K562 (cell line): ENCODE measurements around the gene CD48. TPM values are rescaled to one million over a fixed set of nuclear protein-coding genes. Genes with fewer than 3 reads are reported as not detected.

Experiments used
- ATAC-seq: fragments of 200-7000 bp; cut with Tn5 transposase; 3 replicates; pipeline ENCODE4 v1.9.1; 2020; ENCODE audit warnings: moderate library complexity
- BruUV-seq: library from RNA; stranded (reverse); fragments of 400-500 nt; replicated peaks from 2 replicates; lab custom pipeline; 2021; lab: Mats Ljungman, UMichigan
- CTCF ChIA-PET: fragments of 300-600 bp; formaldehyde crosslinking; extraction: SDS; loops from one replicate; lab custom pipeline; 2021; ENCODE audit warnings: low intra/inter-chr PET ratio; lab: Yijun Ruan, JAX
- POLR2A ChIA-PET: fragments of 300-600, 350-650 bp; sonication (Branson Sonifier 250); formaldehyde crosslinking; extraction: SDS; loops from one replicate; lab custom pipeline; 2021; ENCODE audit warnings: antibody characterized with exemption, inconsistent platforms; lab: Yijun Ruan, JAX
- DNase-seq, 4 experiments: peaks; one replicate each; pipeline versions ENCODE4 v3.0.0 to v3.0.0-alpha.2; 2011 to 2018; ENCODE audit warnings: low spot score in 3 of 4, mixed read lengths in 3 of 4; ENCODE audit errors: extremely low read depth in 1 of 4
- FAIRE-seq: peaks from 2 replicates; lab custom pipeline; 2011; peaks lifted over from hg19 to GRCh38; lab: Jason Lieb, UNC
- H2AFZ ChIP-seq: 2 replicates; pipeline ENCODE4 v1.6.0; 2011; ENCODE audit warnings: low read depth, low read length, control low read depth, inconsistent platforms
- H3K27ac ChIP-seq: fragments of 200-600 bp; 3 replicates; pipeline ENCODE4 v1.8.0; 2011; ENCODE audit warnings: low read depth, mild to moderate bottlenecking, control low read depth, inconsistent platforms, low read length, moderate library complexity, mixed read lengths; ENCODE audit errors: extremely low read depth
- H3K27me3 ChIP-seq, 2 experiments: fragments of 300-600 bp in 1 of 2; 2 replicates in 1 of 2; 3 replicates in 1 of 2; pipeline versions ENCODE4 v1.6.0 to v1.8.0; 2011; ENCODE audit warnings: inconsistent platforms in 2 of 2, low read length in 2 of 2, mild to moderate bottlenecking in 1 of 2, mixed read lengths in 1 of 2, moderate library complexity in 1 of 2; ENCODE audit not compliant: control insufficient read depth in 2 of 2, insufficient read depth in 2 of 2
- H3K36me3 ChIP-seq: fragments of 300-600 bp; 3 replicates; pipeline ENCODE4 v1.8.0; 2011; ENCODE audit warnings: mild to moderate bottlenecking, low read length, inconsistent platforms; ENCODE audit not compliant: control insufficient read depth, insufficient read depth
- H3K4me1 ChIP-seq, 2 experiments: fragments of 200-600 bp in 1 of 2; replicated peaks in 1 of 2; 2 replicates in 1 of 2; 3 replicates in 1 of 2; pipeline versions ENCODE4 v1.5.1 to v1.8.0; 2011; ENCODE audit warnings: inconsistent platforms in 2 of 2, low read length in 2 of 2, mild to moderate bottlenecking in 1 of 2, mixed read lengths in 1 of 2, moderate library complexity in 1 of 2; ENCODE audit not compliant: control insufficient read depth in 2 of 2, insufficient read depth in 2 of 2
- H3K4me2 ChIP-seq: 2 replicates; pipeline ENCODE4 v1.6.1; 2011; ENCODE audit warnings: low read length, control low read depth, inconsistent platforms, mixed read lengths; ENCODE audit not compliant: insufficient read depth
- H3K4me3 ChIP-seq: fragments of 200-600 bp; sonication (generic), shearing (Covaris generic); 2 replicates; pipeline ENCODE4 v1.5.1; 2016; ENCODE audit warnings: control low read depth, inconsistent platforms
- H3K79me2 ChIP-seq: fragments of 200-600 bp; 3 replicates; pipeline ENCODE4 v1.8.0; 2011; ENCODE audit warnings: low read length, inconsistent platforms; ENCODE audit not compliant: control insufficient read depth, insufficient read depth
- H3K9ac ChIP-seq, 2 experiments: 2 replicates each; pipeline versions ENCODE4 v1.6.0 to v1.6.1; 2011; ENCODE audit warnings: low read depth in 2 of 2, low read length in 2 of 2, control low read depth in 1 of 2, inconsistent platforms in 1 of 2, mild to moderate bottlenecking in 1 of 2, mixed read lengths in 1 of 2; ENCODE audit not compliant: insufficient read depth in 1 of 2
- H3K9me1 ChIP-seq: one replicate; pipeline ENCODE4 v1.6.0; 2011; ENCODE audit warnings: inconsistent platforms, mild to moderate bottlenecking, low read length, moderate library complexity; ENCODE audit not compliant: control insufficient read depth, insufficient read depth
- H3K9me3 ChIP-seq: replicated peaks from 2 replicates; pipeline ENCODE4 v1.5.1; 2011; ENCODE audit warnings: low read depth, low read length, inconsistent platforms; ENCODE audit not compliant: control insufficient read depth, insufficient read depth
- H4K20me1 ChIP-seq: replicated peaks from 2 replicates; pipeline ENCODE4 v1.6.1; 2011; ENCODE audit warnings: low read length, inconsistent platforms, mixed read lengths; ENCODE audit not compliant: control insufficient read depth, insufficient read depth
- ETV1 ChIP-seq: fragments of 450-650 bp; conservative IDR thresholded peaks from 2 replicates; pipeline ENCODE4 v1.6.1; 2016; ENCODE audit warnings: missing genetic modification characterization, control low read depth, low read depth, missing compliant biosample characterization
- KHSRP ChIP-seq: fragments of 450-650 bp; IDR thresholded peaks from 2 replicates; pipeline ENCODE4 v1.6.1; 2017
- MIER1 ChIP-seq: fragments of 450-650 bp; IDR thresholded peaks from 2 replicates; pipeline ENCODE4 v1.6.1; 2016; ENCODE audit warnings: antibody characterized with exemption, mild to moderate bottlenecking, low read depth
- NCOA4 ChIP-seq: fragments of 450-650 bp; IDR thresholded peaks from 2 replicates; pipeline ENCODE4 v1.6.1; 2018; ENCODE audit warnings: mild to moderate bottlenecking; ENCODE audit not compliant: partially characterized antibody
- NR2C1 ChIP-seq, 2 experiments: fragments of 450-650 bp; IDR thresholded peaks; 2 replicates each; pipeline ENCODE4 v1.6.1; 2017; ENCODE audit warnings: mild to moderate bottlenecking in 2 of 2, antibody characterized with exemption in 1 of 2, inconsistent platforms in 1 of 2, missing compliant biosample characterization in 1 of 2, missing genetic modification characterization in 1 of 2
- OTX1 ChIP-seq: fragments of 450-650 bp; formaldehyde crosslinking; IDR thresholded peaks from 2 replicates; pipeline ENCODE4 v1.4.0; 2022; ENCODE audit warnings: mild to moderate bottlenecking
- TAL1 ChIP-seq: fragments of 450-650 bp; IDR thresholded peaks from 2 replicates; pipeline ENCODE4 v1.6.1; 2016; ENCODE audit warnings: mild to moderate bottlenecking
- TCF7 ChIP-seq: sonication (generic); IDR thresholded peaks from 2 replicates; pipeline ENCODE4 v1.6.1; 2016; ENCODE audit warnings: antibody characterized with exemption, borderline replicate concordance
- U2AF1 ChIP-seq: fragments of 200-400 bp; formaldehyde crosslinking; optimal IDR thresholded peaks from 2 replicates; pipeline ENCODE3; 2017; ENCODE audit warnings: mild to moderate bottlenecking, low read depth, low read length, moderate library complexity
- ZNF134 ChIP-seq: fragments of 250-450 bp; sonication (Bioruptor Pico); conservative IDR thresholded peaks from 2 replicates; pipeline ENCODE4 v1.4.0; 2020
- ZNF324 ChIP-seq: fragments of 250-450 bp; sonication (Bioruptor Pico); IDR thresholded peaks from 2 replicates; pipeline ENCODE4 v1.4.0; 2020; ENCODE audit warnings: mild to moderate bottlenecking
- ZNF398 ChIP-seq: fragments of 250-450 bp; sonication (Bioruptor Pico); IDR thresholded peaks from 2 replicates; pipeline ENCODE4 v1.8.0; 2021; ENCODE audit warnings: moderate library complexity, mild to moderate bottlenecking, inconsistent platforms
- WGBS: fragments of 100-300 bp; shearing (Covaris generic); methylation state at CpG from one replicate; pipeline ENCODE4 v1.1.6; 2016; ENCODE audit warnings: low coverage, mixed read lengths; ENCODE audit not compliant: insufficient coverage; ENCODE audit errors: missing lambda C conversion rate; 5-methylcytosine and 5-hydroxymethylcytosine counted together
- in situ Hi-C: fragments of 300-500 bp; cut with MboI; formaldehyde crosslinking; loops from 4 replicates; pipeline ENCODE4 v1.15.0; 2018; ENCODE audit warnings: inconsistent platforms, mixed read lengths
- intact Hi-C: fragments of 100-400 bp; cut with micrococcal nuclease; formaldehyde crosslinking; loops from 2 replicates; pipeline ENCODE4 v1.14.2; 2022
- polyA plus RNA-seq, 8 experiments: library from polyadenylated mRNA; depleted of rRNA in 4 of 8; stranded (reverse) in 5 of 8; unstranded in 3 of 8; fragments of >200 nt; fragmentation: Nextera tagmentation in 2 of 8; fragmentation: Illumina TruSeq in 1 of 8; extraction: Ambion mirVana in 2 of 8; extraction: Trizol in 1 of 8; gene quantifications; 2 replicates each; pipeline versions ENCODE4 v1.2.1 to v1.2.3, GENCODE V29; 2011 to 2014; ENCODE audit warnings: inconsistent platforms in 1 of 8, missing spikeins in 1 of 8
- total RNA-seq, 7 experiments: library from RNA; depleted of rRNA in 6 of 7; stranded (reverse); fragments of >200 nt in 6 of 7; fragmentation: Illumina TruSeq in 2 of 7; extraction: Trizol in 2 of 7; gene quantifications; 2 replicates each; pipeline versions ENCODE4 v1.2.1 to v1.2.3, GENCODE V29; 2011 to 2021; ENCODE audit warnings: low replicate concordance in 1 of 7
- TF ChIP-seq, protein P1 (sequence below): fragments of 250-450 bp; sonication (Bioruptor Pico); IDR thresholded peaks from 2 replicates; pipeline ENCODE4 v1.6.1; 2021; ENCODE audit warnings: mild to moderate bottlenecking

CD48 gene
- total and polyA plus RNA-seq, 9 of the 15 experiments (the other 6 are each of a cell fraction or from before 2014, with no cell fraction given): 0.10 to 0.42 (median 0.29) TPM; not detected in 3

- Histone ChIP-seq H3K9me1 (no peaks in the 10 kb centered on the region), H4K20me1 (no peaks in the 10 kb centered on the region), H3K27ac (no peak overlapping the region), H3K4me2 (no peak overlapping the region), H3K79me2 (no peaks in the 10 kb centered on the region), H3K4me1 (peaks cover 0 to 3% of the 10 kb centered on the region in 2 experiments; a peak in 2 of 5 replicates), H2AFZ (no peak overlapping the region), H3K9me3 (no peaks in the 10 kb centered on the region), H3K36me3 (no peaks in the 10 kb centered on the region), H3K27me3 (no peaks in the 10 kb centered on the region), H3K9ac (no peak overlapping the region), H3K4me3 (no peak overlapping the region)
- DNase-seq: no peak
- no peak for FAIRE-seq
- WGBS: 33% methylated on average over 5 of the region's 5 CpGs
- in situ Hi-C loops: no loop called here
- ChIA-PET CTCF (no interaction called here), POLR2A (no interaction called here)
- TF ChIP-seq ZNF398 (CRISPR knock-in tag) (no peak), ETV1 (no peak), ZNF134 (no peak), ZNF324 (CRISPR knock-in tag) (no peak), U2AF1 (no peak), OTX1 (no peak), NCOA4 (no peak), KHSRP (no peak), TCF7 (no peak), TAL1 (no peak), NR2C1 (IDR thresholded peaks at IDR 0.05) (no peak), NR2C1 (tag; IDR thresholded peaks at IDR 0.05) (no peak), MIER1 (no peak)
- TF ChIP-seq, protein P1, sequence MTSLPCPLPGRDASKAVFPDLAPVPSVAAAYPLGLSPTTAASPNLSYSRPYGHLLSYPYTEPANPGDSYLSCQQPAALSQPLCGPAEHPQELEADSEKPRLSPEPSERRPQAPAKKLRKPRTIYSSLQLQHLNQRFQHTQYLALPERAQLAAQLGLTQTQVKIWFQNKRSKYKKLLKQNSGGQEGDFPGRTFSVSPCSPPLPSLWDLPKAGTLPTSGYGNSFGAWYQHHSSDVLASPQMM: no peak
- ATAC-seq: no peak
- intact Hi-C loops: no loop called here
- BruUV-seq: no TSS peak
Observed at GRCh38 chr1:160637821-160638539, 73.6 kb downstream of the CD48 start.
